Keratinocyte (primary cell): Measurements from ENCODE around the gene B4GALNT4.

Experiments
- EZH2 ChIP-seq: IDR thresholded peaks from one replicate; pipeline ENCODE4 v1.6.1; 2012; ENCODE audit warnings: inconsistent platforms, mild to moderate bottlenecking, low read length, moderate library complexity
- TF ChIP-seq, protein P1 (sequence below), 3 experiments: IDR thresholded peaks in 1 of 3; conservative IDR thresholded peaks in 1 of 3; optimal IDR thresholded peaks in 1 of 3; 2 replicates in 2 of 3; 3 replicates in 1 of 3; pipeline versions ENCODE3 to v1.5.1; 2011; ENCODE audit warnings: low read length in 3 of 3, mild to moderate bottlenecking in 3 of 3, moderate library complexity in 2 of 3, control low read depth in 1 of 3, inconsistent platforms in 1 of 3; ENCODE audit not compliant: insufficient read depth in 2 of 3; ENCODE audit errors: extremely low read depth in 1 of 3

DNA sequence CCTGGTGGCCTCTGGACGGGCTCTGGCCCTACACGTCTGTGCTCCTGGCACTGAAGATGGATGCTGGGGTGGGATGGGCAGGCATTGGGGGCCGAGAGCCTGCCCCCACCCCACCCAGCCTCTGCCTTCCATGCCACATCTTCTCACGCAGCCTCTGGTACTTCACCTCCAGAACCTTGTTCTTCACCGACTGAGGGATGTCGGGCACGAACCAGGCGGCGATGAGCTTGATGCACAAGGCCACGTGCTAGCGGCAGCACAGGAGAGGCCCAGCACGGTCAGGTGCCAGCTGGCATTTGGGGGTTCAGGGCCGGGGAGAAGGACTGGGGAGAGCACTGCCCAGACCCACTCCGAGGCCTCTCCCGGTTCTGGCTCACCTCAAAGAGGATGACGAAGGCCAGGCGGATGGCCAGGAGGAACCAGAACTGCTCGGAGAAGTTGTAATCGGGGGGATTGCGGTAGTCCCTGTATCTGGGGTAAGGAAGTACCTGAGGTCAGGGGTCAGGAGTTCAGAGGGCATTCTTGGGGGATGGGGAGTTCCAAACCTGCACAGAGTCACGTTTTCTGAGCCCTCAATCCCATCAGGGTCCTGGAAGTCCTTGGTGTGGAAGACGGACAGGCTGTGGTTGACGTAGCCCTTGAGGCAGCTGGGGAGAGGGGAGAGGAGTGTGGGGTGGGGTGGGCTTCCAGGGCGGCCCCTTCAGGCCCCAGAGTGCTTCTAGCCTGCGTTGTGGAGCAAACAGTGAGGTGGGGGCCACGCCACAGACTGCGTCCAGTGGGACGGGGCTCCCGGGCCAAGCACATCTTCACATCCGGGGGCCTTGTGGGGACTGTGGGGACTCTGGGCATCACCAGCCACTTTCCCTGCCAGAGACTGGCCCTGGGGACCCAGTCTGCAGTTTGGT, 49.3 kb downstream of the B4GALNT4 start:
- TF ChIP-seq, protein P1, sequence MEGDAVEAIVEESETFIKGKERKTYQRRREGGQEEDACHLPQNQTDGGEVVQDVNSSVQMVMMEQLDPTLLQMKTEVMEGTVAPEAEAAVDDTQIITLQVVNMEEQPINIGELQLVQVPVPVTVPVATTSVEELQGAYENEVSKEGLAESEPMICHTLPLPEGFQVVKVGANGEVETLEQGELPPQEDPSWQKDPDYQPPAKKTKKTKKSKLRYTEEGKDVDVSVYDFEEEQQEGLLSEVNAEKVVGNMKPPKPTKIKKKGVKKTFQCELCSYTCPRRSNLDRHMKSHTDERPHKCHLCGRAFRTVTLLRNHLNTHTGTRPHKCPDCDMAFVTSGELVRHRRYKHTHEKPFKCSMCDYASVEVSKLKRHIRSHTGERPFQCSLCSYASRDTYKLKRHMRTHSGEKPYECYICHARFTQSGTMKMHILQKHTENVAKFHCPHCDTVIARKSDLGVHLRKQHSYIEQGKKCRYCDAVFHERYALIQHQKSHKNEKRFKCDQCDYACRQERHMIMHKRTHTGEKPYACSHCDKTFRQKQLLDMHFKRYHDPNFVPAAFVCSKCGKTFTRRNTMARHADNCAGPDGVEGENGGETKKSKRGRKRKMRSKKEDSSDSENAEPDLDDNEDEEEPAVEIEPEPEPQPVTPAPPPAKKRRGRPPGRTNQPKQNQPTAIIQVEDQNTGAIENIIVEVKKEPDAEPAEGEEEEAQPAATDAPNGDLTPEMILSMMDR (optimal IDR thresholded peaks at IDR 0.05 in 1 of 3, IDR thresholded peaks at IDR 0.05 in 1 of 3, conservative IDR thresholded peaks at IDR 0.05 in 1 of 3; ENCODE audit: extremely low read depth in 1 of 3, insufficient read depth in 2 of 3, low read length in 3 of 3): no peak
- TF ChIP-seq EZH2: no peak
